HG03520 (cell line): Measurements from ENCODE around the gene DBP.

ENCODE experiments used
- ATAC-seq: cut with Tn5 transposase; IDR thresholded peaks from one replicate; pipeline ENCODE4 v1.9.1; 2021; ENCODE audit warnings: mild to moderate bottlenecking, moderate library complexity; ENCODE audit not compliant: unreplicated experiment

Gene DBP

DNA sequence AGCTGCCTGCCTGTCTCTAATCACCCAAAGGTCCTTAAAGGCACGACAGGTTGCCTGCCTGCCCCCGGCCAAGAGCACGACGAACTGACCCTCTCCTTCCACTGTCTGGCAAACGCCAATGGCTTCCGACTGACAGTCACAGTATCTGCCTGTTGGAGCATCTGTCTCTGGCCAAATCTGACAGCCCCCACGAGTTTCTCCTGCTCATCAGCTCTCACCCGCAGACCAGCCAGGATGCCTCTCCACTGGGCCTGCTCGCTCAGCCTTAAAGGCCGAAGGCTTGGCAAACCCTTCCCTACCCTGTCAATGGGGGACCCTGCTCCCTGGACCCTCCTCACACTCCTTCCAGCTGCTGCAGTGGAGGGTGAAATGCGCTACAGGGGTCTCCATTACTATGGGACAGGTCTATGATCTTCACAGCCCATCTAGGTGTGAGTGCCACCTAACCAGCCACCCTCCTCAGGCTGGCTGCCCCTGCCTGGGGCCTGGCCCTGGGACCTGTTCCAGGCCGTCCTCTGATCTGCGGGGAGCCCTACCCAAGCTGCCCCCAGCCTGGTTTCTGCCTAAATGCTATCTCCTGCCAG, 23.2 kb downstream of the DBP start:
- no peak for ATAC-seq

DNA sequence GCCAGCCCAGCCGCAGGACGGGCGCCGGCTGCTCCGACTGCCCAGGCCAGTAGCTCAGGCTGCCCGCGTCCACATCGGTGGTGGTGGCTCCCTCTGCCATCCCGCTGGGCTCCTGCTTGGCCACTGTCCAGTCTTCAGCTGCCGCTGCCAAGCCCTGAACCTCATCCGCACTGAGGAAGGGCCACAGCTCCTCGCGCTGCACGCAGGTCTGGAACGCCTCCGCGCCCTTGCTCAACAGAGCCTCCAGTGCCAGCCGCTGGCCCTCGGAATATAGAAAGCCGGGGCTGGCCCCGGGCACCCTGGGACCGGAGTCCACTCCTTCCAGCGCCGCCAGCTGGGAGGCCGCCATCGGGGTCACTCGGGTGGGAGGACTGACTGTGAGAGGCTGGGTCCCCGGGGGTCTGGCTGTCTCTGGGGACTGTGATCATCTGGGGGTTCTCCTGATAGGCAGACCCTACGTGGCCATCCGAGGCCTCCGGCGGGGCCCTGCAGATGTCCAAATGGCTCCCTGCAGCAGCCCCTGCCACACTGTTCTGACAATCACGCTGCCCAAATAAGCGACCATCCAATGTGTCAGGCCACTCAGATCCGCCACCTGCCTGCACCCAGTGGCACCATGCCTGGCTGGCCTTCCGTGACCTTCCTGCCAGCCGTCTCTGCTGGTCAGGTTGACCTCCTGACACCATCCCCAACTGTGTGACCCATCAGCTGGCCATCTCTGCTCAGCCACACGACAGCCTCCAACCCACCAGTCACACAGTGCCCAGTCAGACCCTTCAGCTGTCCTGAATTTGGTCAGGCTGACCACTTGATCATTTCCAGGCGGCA, 23.9 kb downstream of the DBP start:
- no peak for ATAC-seq

- ATAC-seq: no peak
Observed at GRCh38 chr19:48611872-48612271, 25.3 kb downstream of the DBP start.

DNA sequence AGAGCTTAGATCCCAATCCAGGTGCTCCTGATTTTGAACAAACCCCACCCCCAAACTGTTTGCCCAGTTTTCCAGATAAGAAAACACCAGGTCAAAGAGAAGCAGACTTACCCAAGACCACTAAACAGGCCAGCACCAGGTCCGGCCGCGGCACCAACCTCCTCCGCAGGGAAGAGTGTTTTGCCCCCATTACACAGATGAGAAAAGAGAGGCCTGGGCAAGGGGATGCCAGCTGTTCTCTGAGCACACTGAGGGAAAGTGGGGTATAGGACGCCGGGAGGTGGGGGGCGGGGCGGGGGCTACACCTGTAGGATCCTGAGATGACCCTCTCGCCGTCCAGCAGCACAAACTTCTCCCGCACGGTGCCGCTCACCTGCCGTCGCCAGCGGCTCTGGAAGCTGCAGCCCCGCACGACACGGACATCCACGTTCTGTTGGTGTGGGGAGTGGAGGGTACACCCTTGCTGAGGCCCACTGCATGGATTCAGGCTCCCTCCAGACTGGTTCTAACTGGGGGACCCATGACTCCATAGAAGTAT, 27.5 kb downstream of the DBP start:
- ATAC-seq: no peak

DNA sequence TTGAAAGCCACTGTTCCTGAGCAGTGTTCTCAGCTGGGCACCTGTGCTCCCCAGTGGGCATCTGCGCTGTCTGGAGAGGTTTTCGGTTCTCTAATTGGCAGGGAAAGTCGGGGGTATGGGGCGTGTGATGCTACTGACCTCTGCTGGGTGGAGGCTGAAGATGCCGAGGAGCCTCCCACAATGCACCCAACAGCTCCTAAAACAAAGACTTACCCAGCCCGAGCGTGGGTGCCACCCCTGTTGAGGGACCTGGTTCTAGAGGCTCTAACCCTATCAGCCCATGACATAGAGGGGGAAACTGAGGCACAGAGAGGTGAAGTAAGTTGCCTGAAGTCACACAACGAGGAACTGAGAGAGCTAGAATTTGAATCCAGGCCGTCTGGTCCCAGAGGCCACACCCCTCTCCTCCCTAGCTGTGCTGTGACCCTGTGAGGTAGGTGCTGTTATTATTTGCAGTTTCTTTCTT, 28.3 kb downstream of the DBP start:
- no peak for ATAC-seq

- ATAC-seq: no peak
Observed at GRCh38 chr19:48607359-48607755, 29.8 kb downstream of the DBP start.

- ATAC-seq: no peak
Observed at GRCh38 chr19:48606463-48607358, 30.5 kb downstream of the DBP start, which contains the start of gene SPACA4. Gene SPACA4 (plus strand): TSS chr19:48606742. CDS start chr19:48606979, 237 bp downstream.

- ATAC-seq: no peak
Observed at GRCh38 chr19:48603850-48604249, 33.3 kb downstream of the DBP start.

DNA sequence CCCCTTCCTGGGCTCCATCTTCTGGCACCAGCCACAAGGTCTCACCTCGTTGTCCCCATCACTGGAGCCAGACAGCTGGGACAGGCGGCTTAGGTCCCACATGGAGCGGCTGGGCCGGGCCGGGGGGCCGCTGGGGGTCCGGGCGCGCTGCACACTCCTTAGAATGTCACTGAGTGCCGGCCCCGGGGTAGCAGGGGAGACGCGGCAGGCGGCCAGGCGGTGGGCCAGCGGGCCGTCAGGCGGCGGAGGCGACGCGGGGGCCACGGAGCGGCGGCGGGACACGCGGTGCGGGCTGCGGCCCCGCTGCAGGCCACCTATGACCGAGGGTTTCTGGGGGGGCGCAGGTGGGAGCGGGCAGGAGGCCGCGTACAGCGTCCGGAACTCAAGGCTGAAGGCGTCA, 33.7 kb downstream of the DBP start:
- no peak for ATAC-seq

DNA sequence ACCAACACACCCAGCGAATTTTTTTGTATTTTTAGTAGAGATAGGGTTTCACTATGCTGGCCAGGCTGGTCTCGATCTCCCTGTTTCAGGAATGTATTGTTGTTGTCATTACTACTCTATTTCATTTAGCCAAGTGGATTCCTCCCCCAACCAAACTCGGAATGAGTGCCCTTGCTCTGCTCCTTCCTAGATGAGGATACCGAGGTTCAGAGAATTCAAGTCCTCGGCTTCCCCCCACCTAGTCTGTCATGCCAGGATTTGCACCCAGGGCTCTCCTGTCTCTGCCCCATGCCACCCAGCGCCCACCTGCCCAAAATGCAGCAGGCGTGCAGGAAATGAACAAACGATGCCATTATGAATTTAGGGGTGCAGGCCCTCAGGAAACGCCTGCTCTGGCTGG, 34.2 kb downstream of the DBP start:
- ATAC-seq: no peak

DNA sequence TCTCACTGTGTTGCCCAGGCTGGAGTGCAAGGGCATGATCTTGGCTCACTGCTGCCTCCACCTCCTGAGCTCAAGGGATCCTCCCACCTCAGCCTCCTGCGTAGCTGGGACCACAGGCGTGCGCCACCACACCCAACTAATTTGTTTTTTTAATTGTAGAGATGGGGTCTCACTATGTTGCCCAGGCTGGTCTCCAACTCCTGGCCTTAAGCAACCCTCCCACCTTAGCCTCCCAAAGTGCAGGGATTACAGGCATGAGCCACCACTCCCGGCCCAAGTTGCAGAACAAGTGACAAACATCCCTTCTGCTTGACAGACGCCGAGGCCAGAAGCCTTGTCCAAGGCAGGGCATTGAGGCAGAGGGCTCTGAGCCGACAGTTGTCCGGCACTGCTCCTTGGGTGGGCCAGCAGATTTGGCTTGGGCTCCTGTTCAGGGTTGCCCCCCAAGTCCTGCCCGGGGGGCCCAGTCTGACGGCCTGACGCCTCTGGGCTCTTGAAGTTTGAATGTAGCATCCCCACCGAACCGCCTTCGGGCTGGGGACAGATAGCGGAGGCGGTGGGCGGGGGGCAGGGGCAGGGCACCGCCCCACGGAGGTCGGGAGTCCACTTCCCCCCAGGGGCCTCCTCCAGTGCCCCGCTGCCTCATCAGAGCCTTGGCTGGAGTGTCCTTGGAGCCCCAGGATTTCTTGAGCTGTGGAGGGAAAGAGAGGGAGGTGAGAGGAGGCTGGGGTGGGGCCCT, 36.3 kb downstream of the DBP start:
- no peak for ATAC-seq

- no peak for ATAC-seq
Observed at GRCh38 chr19:48598996-48599700, 38.0 kb downstream of the DBP start.

GRCh38 chr19:48596679-48597465, 40.3 kb downstream of the DBP start:
- no peak for ATAC-seq

- ATAC-seq: no peak
Observed at GRCh38 chr19:48596237-48596636, 40.9 kb downstream of the DBP start.

GRCh38 chr19:48595833-48596232, 41.3 kb downstream of the DBP start:
- ATAC-seq: no peak

GRCh38 chr19:48595171-48595570, 42.0 kb downstream of the DBP start:
- no peak for ATAC-seq

DNA sequence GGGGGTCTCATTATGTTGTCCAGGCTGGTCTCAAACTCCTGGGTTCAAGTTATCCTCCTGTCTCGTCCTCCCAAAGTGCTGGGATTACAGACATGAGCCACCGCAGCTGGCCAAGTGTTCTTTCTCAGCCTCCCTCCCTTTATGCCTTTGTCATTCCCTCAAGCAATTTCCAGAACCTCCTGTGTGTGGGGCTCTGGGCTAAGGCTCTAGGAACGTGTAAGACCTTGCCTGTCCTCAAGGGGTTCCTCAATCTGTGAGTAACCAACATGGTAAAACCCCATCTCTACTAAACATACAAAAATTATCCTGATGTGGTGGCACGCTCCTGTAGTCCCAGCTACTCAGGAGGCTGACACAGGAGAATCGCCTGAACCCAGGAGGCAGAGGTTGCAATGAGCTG, 46.2 kb downstream of the DBP start:
- ATAC-seq: no peak

DNA sequence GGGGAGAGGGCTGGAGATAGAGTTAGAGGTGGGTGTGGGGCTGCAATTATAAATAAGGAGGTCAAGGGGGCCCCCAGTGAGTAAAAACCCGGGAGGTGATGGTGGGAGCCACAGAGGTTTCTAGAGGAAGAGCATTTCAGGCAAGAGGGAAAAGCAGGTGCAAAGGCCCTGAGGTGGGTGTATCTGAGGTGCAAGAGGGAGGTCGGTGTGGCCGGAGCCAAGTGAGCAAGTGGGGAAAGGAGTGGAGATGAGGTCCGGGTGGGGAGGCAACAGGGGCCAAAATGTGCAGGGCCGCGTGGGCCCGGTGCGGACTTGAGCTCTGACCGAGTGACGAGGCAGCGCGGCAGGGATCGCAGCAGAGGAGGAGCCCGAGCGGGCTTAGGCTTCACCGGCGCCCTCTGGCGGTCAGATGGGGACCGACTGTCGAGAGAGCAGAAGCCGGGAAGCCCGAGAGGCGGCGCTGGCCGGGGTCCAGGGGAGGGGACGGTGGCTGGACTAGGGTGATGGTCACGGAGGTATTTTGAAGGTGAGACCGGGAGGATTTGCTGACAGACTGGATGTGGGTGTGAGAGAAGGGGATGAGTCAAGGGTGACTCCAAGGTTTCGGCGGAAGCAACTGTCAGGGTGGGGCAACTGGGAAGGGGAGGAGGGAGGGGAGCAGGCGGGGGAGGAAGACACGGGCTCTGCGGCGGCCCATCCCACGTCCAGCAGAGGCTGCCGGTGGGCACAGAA, 48.3 kb downstream of the DBP start:
- ATAC-seq: no peak
